Endothelial cell of umbilical vein (primary cell): ENCODE results near the gene NCAPH2.

Experiments used
- CTCF ChIP-seq, 2 donors: IDR thresholded peaks; 1 replicate in 1 of 2; 2 replicates in 1 of 2; pipeline ENCODE4 v1.5.1; 2011; ENCODE audit warnings: low read length in 2 of 2, mild to moderate bottlenecking in 2 of 2, moderate library complexity in 2 of 2, control low read depth in 1 of 2, inconsistent platforms in 1 of 2, low read depth in 1 of 2; ENCODE audit not compliant: insufficient read depth in 1 of 2; ENCODE audit errors: extremely low read depth in 1 of 2
- EZH2 ChIP-seq: IDR thresholded peaks from 2 replicates; pipeline ENCODE4 v1.6.1; 2012; ENCODE audit warnings: borderline replicate concordance, low read depth, mild to moderate bottlenecking, moderate library complexity, low read length, inconsistent platforms; ENCODE audit not compliant: severe bottlenecking
- POLR2A ChIP-seq: IDR thresholded peaks from 2 replicates; pipeline ENCODE4 v1.6.1; 2012; ENCODE audit warnings: low read depth, mild to moderate bottlenecking, control low read depth, low read length
- POLR2AphosphoS5 ChIP-seq: IDR thresholded peaks from 2 replicates; pipeline ENCODE4 v1.6.1; 2012; ENCODE audit warnings: low read depth, mild to moderate bottlenecking, control low read depth, low read length, moderate library complexity; ENCODE audit not compliant: insufficient read depth

- no peak for TF ChIP-seq CTCF (IDR thresholded peaks at IDR 0.05; ENCODE audit: extremely low read depth in 1 of 2, insufficient read depth in 1 of 2, low read depth in 1 of 2, low read length in 2 of 2)
- no peak for TF ChIP-seq EZH2
- TF ChIP-seq POLR2AphosphoS5 = no peak
- no peak for TF ChIP-seq POLR2A
Measured at GRCh38 chr22:50487290-50488005, 20.6 kb upstream of the NCAPH2 start.
